Hematopoietic multipotent progenitor cell treated with erythropoietin and hydrocortisone succinate and interleukin-3 and kit ligand, for 15 days (in vitro differentiated cells): ENCODE measurements around the gene SMAD3.

Experiments
- DNase-seq: peaks from one replicate; pipeline ENCODE4 v3.0.0-alpha.2; 2015; ENCODE audit warnings: low spot score

Gene SMAD3

GRCh38 chr15:67080900-67081431 lies 15.6 kb downstream of the SMAD3 start:
- no peak for DNase-seq

GRCh38 chr15:67082007-67082536 lies 16.7 kb downstream of the SMAD3 start:
- DNase-seq: no peak

GRCh38 chr15:67083135-67083762 lies 17.8 kb downstream of the SMAD3 start:
- DNase-seq: no peak

GRCh38 chr15:67084561-67084960 lies 19.2 kb downstream of the SMAD3 start:
- DNase-seq: no peak

GRCh38 chr15:67085237-67085817 lies 19.9 kb downstream of the SMAD3 start:
- DNase-seq: no peak

- no peak for DNase-seq
Measured at GRCh38 chr15:67085818-67086636, 20.6 kb downstream of the SMAD3 start.

GRCh38 chr15:67086637-67086914 lies 21.2 kb downstream of the SMAD3 start:
- DNase-seq: no peak

GRCh38 chr15:67087507-67088172 lies 22.2 kb downstream of the SMAD3 start:
- DNase-seq: no peak

GRCh38 chr15:67089217-67090193 lies 24.1 kb downstream of the SMAD3 start:
- no peak for DNase-seq

GRCh38 chr15:67090297-67091070 lies 25.1 kb downstream of the SMAD3 start:
- DNase-seq: no peak

- peak; percentile 23 for DNase-seq
Measured at GRCh38 chr15:67091071-67091979, 25.9 kb downstream of the SMAD3 start.

- no peak for DNase-seq
Measured at GRCh38 chr15:67091980-67092677, 26.7 kb downstream of the SMAD3 start.

- DNase-seq: no peak
Measured at GRCh38 chr15:67092752-67093503, 27.5 kb downstream of the SMAD3 start.

- no peak for DNase-seq
Measured at GRCh38 chr15:67093504-67093862, 28.1 kb downstream of the SMAD3 start.

GRCh38 chr15:67094001-67094826 lies 28.8 kb downstream of the SMAD3 start:
- no peak for DNase-seq

GRCh38 chr15:67095912-67096311 lies 30.5 kb downstream of the SMAD3 start:
- DNase-seq: no peak
